Measurements from ENCODE around the gene THAP9.

THAP9 gene

GRCh38 chr4:82930848-82931755, 30.6 kb downstream of the THAP9 start:
- DNase-seq: no peak
- in situ Hi-C loops (cut with HindIII; ENCODE audit: low pct_ligation_motif_present, low pct_unique_long_range_greater_than_20kb, low sequenced_read_pairs): no loop called here

GRCh38 chr4:82934441-82934840, 33.9 kb downstream of the THAP9 start:
- in situ Hi-C loops (cut with HindIII; ENCODE audit: low pct_ligation_motif_present, low pct_unique_long_range_greater_than_20kb, low sequenced_read_pairs): no loop called here
- DNase-seq: no peak

GRCh38 chr4:82939414-82939813, 38.9 kb downstream of the THAP9 start:
- in situ Hi-C loops (cut with HindIII; ENCODE audit: low pct_ligation_motif_present, low pct_unique_long_range_greater_than_20kb, low sequenced_read_pairs): no loop called here

GRCh38 chr4:82947498-82947897, 47.0 kb downstream of the THAP9 start:
- in situ Hi-C loops (cut with HindIII; ENCODE audit: low pct_ligation_motif_present, low pct_unique_long_range_greater_than_20kb, low sequenced_read_pairs): no loop called here
- DNase-seq: no peak

More at GRCh38 chr4:82939414-82939813, 38.9 kb downstream of the THAP9 start:
- no peak for DNase-seq

GRCh38 chr4:82948647-82949204, 48.2 kb downstream of the THAP9 start:
- in situ Hi-C loops (cut with HindIII; ENCODE audit: low pct_ligation_motif_present, low pct_unique_long_range_greater_than_20kb, low sequenced_read_pairs): no loop called here
- DNase-seq: no peak

GRCh38 chr4:82951196-82951595, 50.7 kb downstream of the THAP9 start:
- DNase-seq: no peak
- in situ Hi-C loops (cut with HindIII; ENCODE audit: low pct_ligation_motif_present, low pct_unique_long_range_greater_than_20kb, low sequenced_read_pairs): no loop called here

- DNase-seq: no peak
- in situ Hi-C loops (cut with HindIII; ENCODE audit: low pct_ligation_motif_present, low pct_unique_long_range_greater_than_20kb, low sequenced_read_pairs): no loop called here
Observed at GRCh38 chr4:82954212-82954611, 53.7 kb downstream of the THAP9 start.

- DNase-seq: no peak
- in situ Hi-C loops (cut with HindIII; ENCODE audit: low pct_ligation_motif_present, low pct_unique_long_range_greater_than_20kb, low sequenced_read_pairs): no loop called here
Observed at GRCh38 chr4:82957045-82957444, 56.5 kb downstream of the THAP9 start.

- in situ Hi-C loops (cut with HindIII; ENCODE audit: low pct_ligation_motif_present, low pct_unique_long_range_greater_than_20kb, low sequenced_read_pairs): no loop called here
- no peak for DNase-seq
Observed at GRCh38 chr4:82965763-82966162, 65.2 kb downstream of the THAP9 start.

- in situ Hi-C loops (cut with HindIII; ENCODE audit: low pct_ligation_motif_present, low pct_unique_long_range_greater_than_20kb, low sequenced_read_pairs): no loop called here
- no peak for DNase-seq
Observed at GRCh38 chr4:82968972-82969371, 68.4 kb downstream of the THAP9 start.

GRCh38 chr4:82969414-82969813, 68.9 kb downstream of the THAP9 start:
- in situ Hi-C loops (cut with HindIII; ENCODE audit: low pct_ligation_motif_present, low pct_unique_long_range_greater_than_20kb, low sequenced_read_pairs): no loop called here
- DNase-seq: no peak

Measured in ACHN (cell line).